ENCODE measurements around the gene TCOF1.

TCOF1 gene

DNA sequence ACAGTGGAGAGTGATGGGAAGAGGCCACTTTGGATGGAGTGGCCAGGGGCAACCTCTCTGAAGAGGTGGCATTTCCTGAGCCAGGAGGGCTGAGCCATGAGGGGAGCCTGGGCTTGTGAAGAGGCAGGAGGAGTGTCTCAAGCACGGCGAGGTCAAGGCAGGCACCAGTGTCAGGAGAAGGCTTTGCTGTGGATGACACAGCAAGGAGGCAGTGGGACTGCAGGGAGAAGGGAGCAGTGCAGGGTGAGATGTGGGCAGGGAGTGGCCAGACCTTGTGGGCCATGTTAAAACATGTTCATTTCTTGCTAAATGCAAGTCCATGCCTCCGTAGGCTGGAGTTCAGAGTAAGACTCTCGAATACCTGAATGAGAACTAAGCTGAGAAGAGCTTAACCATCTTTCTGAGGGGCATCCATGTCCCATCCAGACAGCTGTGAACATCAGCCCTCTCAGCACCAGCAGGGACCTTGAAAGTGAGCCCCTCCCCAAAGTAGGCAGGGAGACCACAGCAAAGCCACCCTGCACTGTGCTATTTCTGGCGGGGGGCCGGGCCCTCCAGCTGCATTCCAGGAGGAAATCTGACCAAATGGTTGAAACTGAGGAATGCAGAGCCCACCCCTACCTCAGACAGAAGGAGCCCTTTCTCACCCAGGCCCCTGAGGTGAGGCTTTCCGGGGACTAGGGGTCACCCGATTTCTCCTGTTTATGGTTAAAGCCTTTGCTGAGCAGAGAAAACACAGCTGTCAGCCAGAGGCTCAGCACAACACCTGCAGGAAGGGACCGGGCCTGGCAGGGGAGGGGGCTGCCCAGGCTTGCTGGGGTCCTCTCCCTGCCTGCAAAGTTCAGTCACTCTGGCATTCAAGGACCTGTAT lies 38.6 kb upstream of the TCOF1 start:
- peak; percentile 50 for DNase-seq
- peak overlapping the region; percentile 93 to 100 for H2BK12ac ChIP-seq (ENCODE audit: low read length in 2 of 2)
- peak overlapping the region; percentile 98 for H2AK5ac ChIP-seq (ENCODE audit: low read length, severe bottlenecking)
- peaks cover 27% of the 10 kb centered on the region for H3K4me1 ChIP-seq (ENCODE audit: control insufficient read depth, insufficient read depth, low read depth, low read length)
- no peak overlapping the region for H3K4me3 ChIP-seq (ENCODE audit: insufficient read depth in 1 of 2, low read depth in 1 of 2, low read length in 2 of 2)
- no peaks in the 10 kb centered on the region for H3K9me3 ChIP-seq (ENCODE audit: control insufficient read depth, low read length)
- H3K27me3 ChIP-seq (ENCODE audit: control insufficient read depth in 1 of 2, insufficient read depth in 1 of 2, low read length in 2 of 2): no peaks in the 10 kb centered on the region
- H2BK15ac ChIP-seq (ENCODE audit: low read depth, poor library complexity, severe bottlenecking): peak overlapping the region; percentile 94
- no peak overlapping the region for H2BK120ac ChIP-seq (ENCODE audit: low read depth, low read length)
- H3K36me3 ChIP-seq (ENCODE audit: control insufficient read depth in 1 of 2, insufficient read depth in 2 of 2, low read depth in 1 of 2, low read length in 2 of 2): no peaks in the 10 kb centered on the region
- peak overlapping the region in 1 of 2 experiments; percentile 14 for H3K23ac ChIP-seq (ENCODE audit: low read length in 2 of 2)
- peak overlapping the region; percentile 91 for H3K27ac ChIP-seq (ENCODE audit: low read length, poor library complexity, severe bottlenecking)
- H3K4me2 ChIP-seq (ENCODE audit: low read length, poor library complexity, severe bottlenecking): no peak overlapping the region
- peak overlapping the region; percentile 31 for H3K9ac ChIP-seq (ENCODE audit: low read length)
- no peaks in the 10 kb centered on the region for H3K79me1 ChIP-seq (replicated peaks; ENCODE audit: low read length, poor library complexity, severe bottlenecking)
- peak overlapping the region; percentile 88 for H4K8ac ChIP-seq (ENCODE audit: low read length)
- 42% methylated on average over 9 of the region's 9 CpGs for WGBS
- peak overlapping the region; percentile 40 for H2AFZ ChIP-seq (ENCODE audit: low read depth, low read length)
- H3K4ac ChIP-seq (ENCODE audit: low read depth in 1 of 2, low read length in 2 of 2): peak overlapping the region; percentile 48 to 94
- H2BK5ac ChIP-seq (ENCODE audit: low read depth, low read length, poor library complexity, severe bottlenecking): peak overlapping the region; percentile 90
- peak overlapping the region in 1 of 2 experiments; percentile 93 for H3K14ac ChIP-seq (ENCODE audit: low read length in 2 of 2)
- peak overlapping the region; percentile 46 to 92 for H3K18ac ChIP-seq (ENCODE audit: low read depth in 1 of 2, low read length in 2 of 2)
- peak overlapping the region; percentile 79 for H4K91ac ChIP-seq (ENCODE audit: low read length)

DNA sequence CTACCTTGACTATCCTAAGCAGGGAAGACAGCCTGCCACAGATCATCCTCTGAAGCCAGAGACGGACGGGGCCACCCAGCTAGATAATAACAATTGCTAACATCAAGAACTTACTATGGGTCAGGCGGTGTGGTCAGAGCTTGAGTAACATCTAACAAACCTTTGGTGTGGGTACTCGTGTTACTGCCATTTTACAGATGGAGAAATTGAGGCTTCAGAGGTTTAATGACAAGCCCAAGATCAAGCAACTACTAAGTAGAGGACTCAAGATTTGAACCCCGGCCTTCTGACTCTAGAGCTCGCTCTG lies 38.1 kb upstream of the TCOF1 start:
- H2BK15ac ChIP-seq (ENCODE audit: low read depth, poor library complexity, severe bottlenecking): peak overlapping the region; percentile 94
- H3K18ac ChIP-seq (ENCODE audit: low read depth in 1 of 2, low read length in 2 of 2): peak overlapping the region; percentile 46 to 92
- no peaks in the 10 kb centered on the region for H3K27me3 ChIP-seq (ENCODE audit: control insufficient read depth in 1 of 2, insufficient read depth in 1 of 2, low read length in 2 of 2)

DNA sequence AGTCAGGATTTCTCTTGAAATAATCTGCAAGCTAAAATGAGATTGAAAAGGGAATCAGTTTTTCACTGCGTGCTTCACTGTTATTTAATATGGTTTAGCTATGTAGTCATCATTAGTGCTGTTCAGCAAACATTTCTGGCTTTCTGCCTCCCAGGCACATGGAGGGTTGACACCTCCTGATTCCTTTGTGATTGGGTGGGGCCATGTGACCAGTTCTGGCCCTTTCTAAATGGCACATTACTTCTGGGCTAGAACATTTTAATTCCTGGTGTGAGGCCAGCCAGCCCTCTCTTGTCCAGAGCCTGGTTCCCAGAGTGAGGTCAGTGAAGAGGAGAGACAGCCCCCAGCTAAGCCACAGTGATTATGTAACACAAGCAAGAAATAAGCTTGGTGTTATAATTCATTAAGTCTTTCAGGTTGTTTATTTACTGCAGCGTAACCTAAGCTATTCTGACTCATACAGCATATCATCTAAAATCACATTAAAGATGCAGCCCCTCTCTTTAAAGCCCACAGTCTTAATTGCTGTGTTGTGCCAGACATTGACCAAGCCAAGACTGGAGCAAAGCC lies 37.4 kb upstream of the TCOF1 start:
- peak overlapping the region; percentile 31 for H3K9ac ChIP-seq (ENCODE audit: low read length)
- H3K23ac ChIP-seq (ENCODE audit: low read length in 2 of 2): no peak overlapping the region
- no peak overlapping the region for H2BK120ac ChIP-seq (ENCODE audit: low read depth, low read length)
- H3K18ac ChIP-seq (ENCODE audit: low read depth in 1 of 2, low read length in 2 of 2): peak overlapping the region in 1 of 2 experiments; percentile 1
- no peak overlapping the region for H4K8ac ChIP-seq (ENCODE audit: low read length)
- no peak overlapping the region for H2BK15ac ChIP-seq (ENCODE audit: low read depth, poor library complexity, severe bottlenecking)
- WGBS: 33% methylated on average over 2 of the region's 2 CpGs
- peak overlapping the region; percentile 28 for H2AK5ac ChIP-seq (ENCODE audit: low read length, severe bottlenecking)
- H2BK5ac ChIP-seq (ENCODE audit: low read depth, low read length, poor library complexity, severe bottlenecking): no peak overlapping the region
- peak overlapping the region in 1 of 2 experiments; percentile 60 for H2BK12ac ChIP-seq (ENCODE audit: low read length in 2 of 2)
- H3K4me2 ChIP-seq (ENCODE audit: low read length, poor library complexity, severe bottlenecking): no peak overlapping the region
- peak overlapping the region; percentile 65 for H3K27ac ChIP-seq (ENCODE audit: low read length, poor library complexity, severe bottlenecking)
- H4K91ac ChIP-seq (ENCODE audit: low read length): no peak overlapping the region
- peak; percentile 96 for DNase-seq
- peaks cover 24% of the 10 kb centered on the region for H3K4me1 ChIP-seq (ENCODE audit: control insufficient read depth, insufficient read depth, low read depth, low read length)
- H3K4ac ChIP-seq (ENCODE audit: low read depth in 1 of 2, low read length in 2 of 2): no peak overlapping the region
- H3K36me3 ChIP-seq (ENCODE audit: control insufficient read depth in 1 of 2, insufficient read depth in 2 of 2, low read depth in 1 of 2, low read length in 2 of 2): no peaks in the 10 kb centered on the region
- H3K4me3 ChIP-seq (ENCODE audit: insufficient read depth in 1 of 2, low read depth in 1 of 2, low read length in 2 of 2): no peak overlapping the region
- no peaks in the 10 kb centered on the region for H3K27me3 ChIP-seq (ENCODE audit: control insufficient read depth in 1 of 2, insufficient read depth in 1 of 2, low read length in 2 of 2)
- no peaks in the 10 kb centered on the region for H3K79me1 ChIP-seq (replicated peaks; ENCODE audit: low read length, poor library complexity, severe bottlenecking)
- H3K9me3 ChIP-seq (ENCODE audit: control insufficient read depth, low read length): no peaks in the 10 kb centered on the region
- H2AFZ ChIP-seq (ENCODE audit: low read depth, low read length): no peak overlapping the region
- H3K14ac ChIP-seq (ENCODE audit: low read length in 2 of 2): no peak overlapping the region

More for the DNA sequence above, 38.1 kb upstream of the TCOF1 start:
- Histone ChIP-seq H3K4me2 (ENCODE audit: low read length, poor library complexity, severe bottlenecking) (no peak overlapping the region), H2BK12ac (ENCODE audit: low read length in 2 of 2) (peak overlapping the region; percentile 93 to 100), H4K91ac (ENCODE audit: low read length) (peak overlapping the region; percentile 79), H3K79me1 (replicated peaks; ENCODE audit: low read length, poor library complexity, severe bottlenecking) (no peaks in the 10 kb centered on the region), H3K4me3 (ENCODE audit: insufficient read depth in 1 of 2, low read depth in 1 of 2, low read length in 2 of 2) (no peak overlapping the region), H3K27ac (ENCODE audit: low read length, poor library complexity, severe bottlenecking) (peak overlapping the region; percentile 91), H2BK5ac (ENCODE audit: low read depth, low read length, poor library complexity, severe bottlenecking) (peak overlapping the region; percentile 90), H4K8ac (ENCODE audit: low read length) (peak overlapping the region; percentile 88), H3K9me3 (ENCODE audit: control insufficient read depth, low read length) (no peaks in the 10 kb centered on the region), H2AFZ (ENCODE audit: low read depth, low read length) (no peak overlapping the region), H3K14ac (ENCODE audit: low read length in 2 of 2) (peak overlapping the region in 1 of 2 experiments; percentile 93), H3K36me3 (ENCODE audit: control insufficient read depth in 1 of 2, insufficient read depth in 2 of 2, low read depth in 1 of 2, low read length in 2 of 2) (no peaks in the 10 kb centered on the region), H2BK120ac (ENCODE audit: low read depth, low read length) (no peak overlapping the region), H3K23ac (ENCODE audit: low read length in 2 of 2) (peak overlapping the region in 1 of 2 experiments; percentile 14), H2AK5ac (ENCODE audit: low read length, severe bottlenecking) (peak overlapping the region; percentile 98), H3K9ac (ENCODE audit: low read length) (peak overlapping the region; percentile 31), H3K4me1 (ENCODE audit: control insufficient read depth, insufficient read depth, low read depth, low read length) (peaks cover 25% of the 10 kb centered on the region), H3K4ac (ENCODE audit: low read depth in 1 of 2, low read length in 2 of 2) (peak overlapping the region; percentile 48 to 69)
- no peak for DNase-seq
- 69% methylated on average over 4 of the region's 6 CpGs for WGBS

DNA sequence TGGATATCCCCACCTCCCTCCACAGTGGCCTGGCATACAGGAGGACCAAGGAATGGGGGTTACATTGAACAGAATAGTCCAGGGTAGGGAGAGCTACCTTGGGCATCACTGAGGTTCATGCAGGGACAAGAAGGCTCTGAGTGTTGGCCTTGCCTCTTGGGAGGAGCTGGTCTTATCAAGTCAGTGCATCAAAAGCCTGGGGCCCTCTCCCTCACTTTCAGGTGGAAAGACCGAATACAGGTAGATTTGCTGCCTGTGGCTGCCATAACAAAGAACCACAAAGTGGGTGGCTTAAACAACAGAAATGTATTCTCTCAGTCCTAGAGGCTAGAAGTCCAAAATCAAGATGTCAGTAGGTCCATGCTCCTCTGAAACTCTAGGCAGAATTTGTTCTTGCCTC lies 36.3 kb upstream of the TCOF1 start:
- Histone ChIP-seq H3K9me3 (ENCODE audit: control insufficient read depth, low read length) (no peaks in the 10 kb centered on the region), H2AFZ (ENCODE audit: low read depth, low read length) (no peak overlapping the region), H3K79me1 (replicated peaks; ENCODE audit: low read length, poor library complexity, severe bottlenecking) (no peaks in the 10 kb centered on the region), H4K91ac (ENCODE audit: low read length) (peak overlapping the region; percentile 53), H2AK5ac (ENCODE audit: low read length, severe bottlenecking) (peak overlapping the region; percentile 98), H3K4ac (ENCODE audit: low read depth in 1 of 2, low read length in 2 of 2) (no peak overlapping the region), H3K14ac (ENCODE audit: low read length in 2 of 2) (no peak overlapping the region), H4K8ac (ENCODE audit: low read length) (no peak overlapping the region), H3K27ac (ENCODE audit: low read length, poor library complexity, severe bottlenecking) (peak overlapping the region; percentile 4), H3K4me3 (ENCODE audit: insufficient read depth in 1 of 2, low read depth in 1 of 2, low read length in 2 of 2) (no peak overlapping the region), H3K18ac (ENCODE audit: low read depth in 1 of 2, low read length in 2 of 2) (no peak overlapping the region), H3K9ac (ENCODE audit: low read length) (no peak overlapping the region), H2BK120ac (ENCODE audit: low read depth, low read length) (no peak overlapping the region), H3K36me3 (ENCODE audit: control insufficient read depth in 1 of 2, insufficient read depth in 2 of 2, low read depth in 1 of 2, low read length in 2 of 2) (no peaks in the 10 kb centered on the region), H3K27me3 (ENCODE audit: control insufficient read depth in 1 of 2, insufficient read depth in 1 of 2, low read length in 2 of 2) (no peaks in the 10 kb centered on the region), H2BK15ac (ENCODE audit: low read depth, poor library complexity, severe bottlenecking) (peak overlapping the region; percentile 63), H3K4me2 (ENCODE audit: low read length, poor library complexity, severe bottlenecking) (no peak overlapping the region), H3K4me1 (ENCODE audit: control insufficient read depth, insufficient read depth, low read depth, low read length) (peaks cover 24% of the 10 kb centered on the region), H3K23ac (ENCODE audit: low read length in 2 of 2) (no peak overlapping the region), H2BK12ac (ENCODE audit: low read length in 2 of 2) (peak overlapping the region; percentile 54 to 68), H2BK5ac (ENCODE audit: low read depth, low read length, poor library complexity, severe bottlenecking) (peak overlapping the region; percentile 59)
- no peak for DNase-seq
- WGBS: 96% methylated on average over 1 of the region's 1 CpG

Data from mesenchymal stem cell (in vitro differentiated cells and primary cell).